Measurements from ENCODE around the gene SLC2A11.
"Not testable (repeated sequence)": the region's sequence is repeated elsewhere in the genome, so short reads cannot be mapped to it uniquely, and the experiment has no call there.

The SLC2A11 gene

DNA sequence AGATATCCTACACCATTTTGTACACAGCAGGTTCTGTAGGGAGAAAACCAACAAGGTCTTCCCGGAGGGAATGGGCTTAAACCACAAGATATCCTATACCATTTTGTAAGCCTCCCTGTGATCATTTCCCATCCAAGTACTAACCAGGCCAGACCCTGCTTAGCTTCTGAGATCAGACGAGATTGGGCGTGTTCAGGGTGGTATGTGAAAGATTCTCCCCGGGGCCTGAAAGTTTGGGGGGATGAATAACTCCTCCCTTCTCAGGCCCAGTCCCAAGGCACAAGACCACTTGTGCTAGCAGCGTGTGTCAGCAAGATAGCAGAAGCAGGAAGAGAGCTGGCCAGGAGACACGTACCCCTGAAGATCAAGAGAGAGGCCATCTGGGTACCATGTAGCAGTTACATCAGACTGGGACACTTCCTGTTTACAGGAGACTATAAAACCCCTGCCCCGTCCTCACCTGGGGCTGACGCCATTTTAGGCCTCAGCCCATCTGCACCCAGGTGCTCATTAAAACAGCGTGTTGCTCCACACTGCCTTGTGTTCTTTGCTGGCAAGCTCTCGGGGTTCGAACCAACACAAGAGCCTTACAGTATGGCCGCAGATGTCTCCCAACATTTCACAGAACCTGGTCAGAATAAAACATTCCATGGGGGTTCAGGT lies 53.8 kb downstream of the SLC2A11 start:
- no peak for DNase-seq (ENCODE audit: low read depth)
- TF ChIP-seq, protein P1, sequence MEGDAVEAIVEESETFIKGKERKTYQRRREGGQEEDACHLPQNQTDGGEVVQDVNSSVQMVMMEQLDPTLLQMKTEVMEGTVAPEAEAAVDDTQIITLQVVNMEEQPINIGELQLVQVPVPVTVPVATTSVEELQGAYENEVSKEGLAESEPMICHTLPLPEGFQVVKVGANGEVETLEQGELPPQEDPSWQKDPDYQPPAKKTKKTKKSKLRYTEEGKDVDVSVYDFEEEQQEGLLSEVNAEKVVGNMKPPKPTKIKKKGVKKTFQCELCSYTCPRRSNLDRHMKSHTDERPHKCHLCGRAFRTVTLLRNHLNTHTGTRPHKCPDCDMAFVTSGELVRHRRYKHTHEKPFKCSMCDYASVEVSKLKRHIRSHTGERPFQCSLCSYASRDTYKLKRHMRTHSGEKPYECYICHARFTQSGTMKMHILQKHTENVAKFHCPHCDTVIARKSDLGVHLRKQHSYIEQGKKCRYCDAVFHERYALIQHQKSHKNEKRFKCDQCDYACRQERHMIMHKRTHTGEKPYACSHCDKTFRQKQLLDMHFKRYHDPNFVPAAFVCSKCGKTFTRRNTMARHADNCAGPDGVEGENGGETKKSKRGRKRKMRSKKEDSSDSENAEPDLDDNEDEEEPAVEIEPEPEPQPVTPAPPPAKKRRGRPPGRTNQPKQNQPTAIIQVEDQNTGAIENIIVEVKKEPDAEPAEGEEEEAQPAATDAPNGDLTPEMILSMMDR (conservative IDR thresholded peaks at IDR 0.05; ENCODE audit: low read depth, low read length) = no peak
- no peak overlapping the region for H3K4me3 ChIP-seq (ENCODE audit: low read depth, low read length)

DNA sequence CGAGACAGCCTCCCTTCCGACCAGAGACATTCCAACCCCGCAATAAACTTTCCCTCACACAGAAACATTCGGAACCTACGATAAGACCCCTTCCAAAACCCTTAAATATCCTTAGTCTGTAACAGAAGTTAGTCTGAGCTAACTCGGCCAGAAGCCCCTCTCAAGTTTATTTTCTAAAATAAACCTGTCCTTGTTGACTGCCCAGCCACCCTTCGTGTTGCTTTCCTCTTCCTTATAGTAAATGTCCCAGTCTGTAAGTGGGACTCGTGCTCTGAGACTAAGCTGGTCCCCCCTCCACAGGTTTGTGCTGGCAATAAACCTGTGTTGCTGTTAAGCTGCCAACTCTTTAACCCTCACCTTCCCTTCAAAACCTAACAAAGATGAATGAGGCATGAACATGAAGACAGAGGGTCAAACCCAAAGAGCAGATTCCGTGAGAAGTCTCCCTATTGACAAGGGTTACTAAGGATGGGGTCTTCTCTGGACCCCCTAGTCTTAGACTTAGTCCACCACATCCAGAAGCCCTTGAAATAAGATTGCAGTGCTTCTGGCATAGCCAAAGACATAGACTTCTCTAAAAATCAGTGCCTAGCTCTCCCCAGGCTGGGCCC lies 54.7 kb downstream of the SLC2A11 start:
- TF ChIP-seq, protein P1 (conservative IDR thresholded peaks at IDR 0.05; ENCODE audit: low read depth, low read length) = no peak
- no peak for DNase-seq (ENCODE audit: low read depth)
- no peak overlapping the region for H3K4me3 ChIP-seq (ENCODE audit: low read depth, low read length)

DNA sequence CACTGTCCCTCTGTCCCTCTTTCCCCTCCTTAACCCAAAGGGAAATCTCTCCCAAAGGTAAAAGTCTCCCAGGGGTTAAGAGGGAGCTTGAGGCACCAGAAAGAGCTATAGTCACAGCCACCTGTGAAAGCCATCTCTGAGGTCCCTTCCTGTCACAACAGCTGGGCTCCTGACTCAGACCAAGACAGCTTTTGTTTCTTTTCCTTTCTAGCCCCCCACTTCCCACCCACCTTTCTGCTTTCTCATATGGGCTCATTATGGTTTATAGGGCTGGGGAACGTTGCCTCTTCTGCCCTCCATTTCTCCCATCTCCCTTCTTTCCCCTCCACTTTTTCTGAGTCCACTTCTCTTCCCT lies 55.6 kb downstream of the SLC2A11 start:
- DNase-seq (ENCODE audit: low read depth) = no peak
- peak overlapping the region; percentile 76 for H3K4me3 ChIP-seq (ENCODE audit: low read depth, low read length)
- TF ChIP-seq, protein P1 (conservative IDR thresholded peaks at IDR 0.05; ENCODE audit: low read depth, low read length) = no peak

DNA sequence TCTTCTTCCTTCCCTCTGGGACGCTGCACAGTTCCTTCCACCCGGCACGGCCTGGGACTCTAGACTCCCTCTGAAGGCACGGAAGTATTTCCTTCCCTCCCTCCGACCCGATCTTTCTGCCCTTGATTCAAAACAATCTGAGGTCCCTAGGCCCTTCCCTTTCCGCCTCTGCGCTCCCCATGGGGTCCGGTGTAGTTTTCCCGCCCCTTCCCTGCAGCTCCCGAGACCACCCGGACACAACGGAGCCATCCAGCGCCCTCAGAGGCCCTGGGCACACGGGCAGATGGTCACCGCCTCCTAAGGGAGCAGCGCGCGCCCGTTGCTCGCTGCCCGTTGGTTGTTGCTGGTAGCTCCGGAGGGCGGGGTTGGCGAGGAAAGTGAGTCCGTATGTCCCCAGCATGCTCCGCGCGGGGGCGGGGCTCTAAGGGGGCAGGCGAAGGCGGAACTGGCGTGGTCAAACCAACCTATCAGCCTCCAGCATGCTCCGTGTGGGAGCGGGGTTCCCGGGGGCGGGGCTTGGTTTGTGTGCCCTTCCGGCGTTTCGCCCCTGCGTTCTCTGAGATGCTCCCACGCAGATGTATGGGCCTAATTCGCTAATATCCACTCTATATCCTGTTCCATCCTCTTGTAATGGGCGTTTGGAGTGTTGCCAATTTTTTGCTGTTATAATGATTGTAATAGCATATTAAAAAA lies 56.1 kb downstream of the SLC2A11 start:
- TF ChIP-seq, protein P1 (conservative IDR thresholded peaks at IDR 0.05; ENCODE audit: low read depth, low read length) = no peak
- DNase-seq (ENCODE audit: low read depth) = peak; percentile 99
- H3K4me3 ChIP-seq (ENCODE audit: low read depth, low read length) = peak overlapping the region; percentile 76

DNA sequence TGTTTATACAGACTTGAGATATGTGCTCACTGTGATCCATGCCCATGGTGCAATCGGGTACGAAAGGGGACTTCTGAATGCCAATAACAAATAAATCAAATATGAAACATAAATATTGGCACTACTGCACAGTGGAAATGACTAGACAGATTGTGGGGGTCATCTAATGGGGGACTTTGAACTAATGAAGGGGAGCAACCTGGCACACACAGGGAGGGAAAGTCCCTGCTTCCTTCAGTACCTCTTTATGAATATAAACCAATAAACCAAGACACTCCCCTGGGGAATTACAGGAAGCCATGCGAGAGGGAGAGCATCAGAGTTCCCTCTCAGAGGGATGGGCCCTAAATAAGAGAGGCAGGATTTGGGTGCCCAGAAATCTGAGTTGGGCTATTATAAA lies 57.6 kb downstream of the SLC2A11 start:
- TF ChIP-seq, protein P1 (conservative IDR thresholded peaks at IDR 0.05; ENCODE audit: low read depth, low read length) = no peak
- no peak for DNase-seq (ENCODE audit: low read depth)
- H3K4me3 ChIP-seq (ENCODE audit: low read depth, low read length) = no peak overlapping the region

DNA sequence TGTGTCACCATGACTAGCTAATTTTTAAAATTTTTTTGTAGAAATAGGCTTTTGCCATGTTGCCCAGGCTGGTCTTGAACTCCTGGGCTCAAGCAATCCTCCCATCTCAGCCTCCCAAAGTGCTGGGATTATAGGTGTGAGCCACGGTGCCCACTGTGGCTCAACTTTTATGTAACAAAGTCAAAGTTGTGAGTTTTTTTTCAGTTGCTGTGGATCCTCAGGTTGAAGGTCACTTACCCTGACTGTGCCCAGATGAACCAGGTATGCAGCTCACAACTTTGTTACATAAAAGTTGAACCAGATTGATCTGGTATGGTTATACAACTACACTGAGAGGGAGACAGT lies 62.6 kb downstream of the SLC2A11 start:
- not testable (repeated sequence) for H3K4me3 ChIP-seq (ENCODE audit: low read depth, low read length); DNase-seq (ENCODE audit: low read depth)

DNA sequence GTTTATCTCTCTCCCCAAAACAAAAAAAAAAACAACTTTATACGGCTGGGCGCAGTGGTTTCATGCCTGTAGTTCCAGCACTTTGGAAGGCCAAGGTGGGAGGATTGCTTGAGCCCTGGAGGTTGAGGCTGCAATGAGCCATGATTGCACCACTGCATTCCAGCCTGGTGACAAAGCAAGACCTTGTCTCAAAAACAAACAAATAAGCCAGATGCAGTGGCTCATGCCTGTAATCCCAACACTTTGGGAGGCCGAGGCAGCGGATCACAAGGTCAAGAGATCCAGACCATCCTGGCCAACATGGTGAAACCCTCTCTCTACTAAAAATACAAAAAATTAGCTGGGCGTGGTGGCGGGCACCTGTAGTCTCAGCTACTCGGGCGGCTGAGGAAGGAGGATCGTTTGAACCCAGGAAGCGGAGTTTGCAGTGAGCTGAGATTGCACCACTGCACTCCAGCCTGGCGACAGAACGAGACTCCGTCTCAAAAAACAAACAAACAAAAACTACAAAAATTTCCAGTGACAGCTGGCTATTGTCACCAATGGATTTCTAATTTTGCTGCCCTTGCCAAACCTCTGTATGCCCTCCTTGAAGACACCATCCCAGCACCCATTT lies 64.0 kb downstream of the SLC2A11 start:
- not testable (repeated sequence) for H3K4me3 ChIP-seq (ENCODE audit: low read depth, low read length)
- peak; percentile 34 for DNase-seq (ENCODE audit: low read depth)

DNA sequence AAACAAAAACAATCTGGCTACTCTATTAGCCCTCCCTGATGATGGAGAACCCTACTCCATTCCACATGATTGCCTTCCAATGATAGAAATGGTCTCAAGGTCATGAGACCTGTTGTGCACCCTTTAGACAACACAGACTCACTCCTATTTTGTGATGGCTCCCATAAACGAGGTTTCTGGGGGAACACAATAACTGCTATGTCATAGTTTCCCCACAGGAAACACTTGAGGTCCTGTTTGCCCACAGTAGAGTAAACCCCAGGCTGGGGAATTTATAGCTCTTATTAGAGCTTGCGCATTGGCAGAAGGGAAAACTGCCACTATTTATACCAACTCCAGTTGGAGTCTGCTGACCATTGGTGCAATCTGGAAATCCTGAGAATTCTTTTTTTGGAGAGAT lies 65.2 kb downstream of the SLC2A11 start:
- no peak for DNase-seq (ENCODE audit: low read depth)
- no peak overlapping the region for H3K4me3 ChIP-seq (ENCODE audit: low read depth, low read length)
- TF ChIP-seq, protein P1 (conservative IDR thresholded peaks at IDR 0.05; ENCODE audit: low read depth, low read length) = no peak

Measured in choroid plexus epithelial cell (primary cell).